ENCODE results near the gene RNF150.

Gene RNF150

DNA sequence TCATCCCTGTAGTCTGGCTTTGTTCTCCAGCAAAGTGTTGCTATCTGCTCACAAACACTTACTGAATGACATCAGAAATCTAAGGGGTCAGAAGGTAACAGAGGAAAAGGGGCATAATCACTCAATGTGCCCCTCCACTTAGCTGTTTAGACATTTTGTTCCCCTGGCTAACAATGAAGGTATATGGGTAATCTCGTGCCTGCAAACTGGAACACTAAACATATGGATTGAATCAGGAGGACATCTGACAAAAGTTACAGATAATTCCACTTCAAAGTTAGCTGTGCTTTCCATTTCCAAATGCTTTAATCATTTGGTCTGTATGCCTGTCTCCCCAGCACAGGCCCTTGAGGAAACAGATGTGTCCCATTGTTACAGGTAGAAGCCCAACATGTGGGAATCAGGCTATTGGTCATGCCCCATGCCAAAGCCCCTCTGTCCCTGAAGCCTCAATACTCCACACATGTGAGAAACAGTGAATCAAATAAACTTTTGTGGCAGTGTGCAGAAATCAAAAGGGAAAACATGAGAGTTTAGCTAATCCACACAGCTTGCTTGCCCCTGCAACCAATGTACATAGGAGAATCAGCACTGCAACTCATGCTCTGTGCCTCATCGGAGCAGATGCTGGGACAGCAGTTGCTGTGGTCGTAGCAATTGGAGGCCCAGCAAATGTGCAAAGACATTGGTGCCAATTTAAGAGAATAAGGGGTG, 111.7 kb downstream of the RNF150 start:
- DNase-seq: peak; percentile 75

DNA sequence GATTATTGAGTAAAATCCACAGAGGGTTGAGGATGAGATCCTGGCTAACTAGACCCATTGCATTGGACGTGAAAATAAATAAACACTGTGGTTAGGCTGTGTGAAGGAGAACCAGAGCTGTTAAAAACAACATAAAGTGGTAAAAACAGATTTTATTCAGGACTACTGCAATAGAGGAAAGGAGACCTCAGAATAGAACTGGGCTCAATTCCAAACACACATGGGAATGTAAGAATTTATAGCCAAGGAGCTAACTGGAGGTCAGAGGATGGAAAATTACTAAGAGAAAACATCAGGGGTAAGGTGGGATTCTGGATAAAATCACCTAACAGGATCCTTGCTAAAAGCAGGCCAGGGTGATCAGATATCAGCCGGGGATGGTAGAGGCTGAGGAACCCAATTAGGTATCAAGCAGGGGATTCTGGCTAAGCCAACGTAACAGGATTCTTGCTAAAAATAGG, 112.4 kb downstream of the RNF150 start:
- DNase-seq: peak; percentile 50

DNA sequence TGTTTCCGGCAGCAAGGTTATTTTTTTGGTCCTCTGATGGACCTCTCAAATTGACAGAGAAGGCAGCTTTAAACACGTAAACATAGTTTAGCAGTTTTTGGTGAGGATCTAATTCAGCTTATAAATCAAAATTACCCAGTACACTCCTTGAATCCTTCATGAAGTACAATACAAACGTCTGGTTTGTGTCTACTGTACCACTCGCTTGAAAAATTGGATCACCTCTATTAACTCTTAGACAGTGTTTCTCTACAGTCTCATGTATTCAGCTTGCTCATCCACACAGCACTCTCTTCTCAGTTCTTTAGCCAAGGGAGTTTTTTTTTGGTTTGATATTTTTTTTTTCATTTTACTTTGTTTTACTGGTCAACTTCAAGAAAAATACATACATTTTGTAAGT, 113.5 kb downstream of the RNF150 start:
- no peak for DNase-seq

DNA sequence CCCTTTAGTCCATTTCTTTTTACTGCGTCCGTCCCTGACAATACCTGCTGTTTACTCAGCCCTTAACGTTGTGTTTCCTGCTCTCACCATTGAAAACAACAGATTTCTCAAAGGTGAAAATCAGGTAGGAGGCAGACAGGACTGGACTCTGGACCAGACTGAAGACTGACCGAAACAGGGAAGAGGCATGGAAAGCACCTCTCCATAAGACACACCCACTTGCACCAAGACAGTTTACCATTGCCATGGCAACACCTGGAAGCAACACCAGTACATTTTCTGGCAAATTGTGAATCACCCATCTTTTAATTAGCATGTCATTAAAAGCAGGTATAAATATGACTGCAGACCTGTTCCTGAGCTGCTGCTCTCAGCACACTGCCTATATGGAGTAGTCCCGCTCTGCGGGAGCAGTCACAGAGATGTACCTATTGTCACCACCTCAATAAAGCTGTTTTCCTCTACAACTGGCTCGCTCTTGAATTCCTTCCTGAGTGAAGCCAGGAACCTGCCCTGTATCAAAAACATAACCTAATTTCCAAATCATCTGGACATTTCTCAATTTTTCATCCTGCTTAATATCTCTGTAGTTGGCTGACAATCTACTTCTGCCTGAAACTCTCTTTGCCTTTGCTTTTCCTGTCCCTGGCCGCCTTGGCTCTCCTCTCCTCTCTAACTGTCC, 117.0 kb downstream of the RNF150 start:
- no peak for DNase-seq

DNA sequence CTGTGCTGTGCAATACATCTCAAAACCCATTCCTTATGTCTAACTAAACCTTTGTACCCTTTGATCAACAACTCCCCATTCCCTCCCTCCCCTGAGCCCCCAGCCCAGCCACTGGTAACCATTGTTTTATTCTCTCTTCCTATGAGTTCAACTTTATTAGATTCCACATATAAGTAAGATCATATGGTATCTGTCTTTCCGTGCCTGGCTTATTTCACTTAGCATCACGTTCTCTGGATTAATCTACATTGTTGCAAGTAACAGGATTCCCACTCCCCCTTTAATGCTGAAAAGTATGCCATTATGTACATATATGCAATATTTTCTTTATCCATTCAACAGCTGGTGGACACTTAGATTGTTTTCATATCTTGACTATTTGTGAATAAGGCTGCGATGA, 119.4 kb downstream of the RNF150 start:
- no peak for DNase-seq

DNA sequence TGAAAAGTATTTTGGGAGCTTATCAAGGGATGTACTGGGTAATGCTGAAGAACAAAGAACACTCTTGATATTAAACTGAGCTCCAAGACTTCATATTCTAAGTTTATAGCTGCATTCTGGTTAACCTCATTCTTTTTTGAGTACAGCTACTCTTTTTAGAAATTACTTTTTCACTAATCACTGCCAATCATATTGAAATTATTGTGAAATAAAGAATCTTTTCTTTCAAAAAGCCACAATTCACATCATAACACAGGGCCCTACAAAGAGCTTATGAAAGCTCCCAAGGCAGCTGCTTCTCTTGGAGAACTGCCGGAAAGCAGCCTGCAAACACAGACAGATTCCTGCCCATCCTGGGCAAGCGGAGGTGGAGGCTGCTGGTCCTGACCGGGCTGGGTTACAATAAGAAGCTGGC, 121.4 kb downstream of the RNF150 start:
- DNase-seq: no peak

DNA sequence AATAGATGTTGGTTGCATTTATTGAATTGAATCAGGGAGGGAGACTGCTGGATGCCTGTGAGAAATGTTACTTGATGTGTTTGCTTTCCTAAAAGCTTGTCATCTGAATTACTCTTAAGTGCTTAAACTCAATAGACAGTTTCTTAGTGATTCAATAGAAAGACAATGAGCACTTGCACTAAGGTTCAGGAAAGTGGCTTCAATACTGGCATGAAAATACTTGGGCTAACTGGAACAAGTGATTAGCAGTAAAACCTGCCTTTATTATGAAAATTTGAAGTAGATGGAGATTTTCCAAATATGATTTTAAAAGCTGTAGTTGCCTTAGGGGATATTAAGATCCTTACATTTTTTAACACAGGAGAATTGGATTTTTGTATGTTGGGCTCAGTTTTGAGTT, 123.3 kb downstream of the RNF150 start:
- no peak for DNase-seq

DNA sequence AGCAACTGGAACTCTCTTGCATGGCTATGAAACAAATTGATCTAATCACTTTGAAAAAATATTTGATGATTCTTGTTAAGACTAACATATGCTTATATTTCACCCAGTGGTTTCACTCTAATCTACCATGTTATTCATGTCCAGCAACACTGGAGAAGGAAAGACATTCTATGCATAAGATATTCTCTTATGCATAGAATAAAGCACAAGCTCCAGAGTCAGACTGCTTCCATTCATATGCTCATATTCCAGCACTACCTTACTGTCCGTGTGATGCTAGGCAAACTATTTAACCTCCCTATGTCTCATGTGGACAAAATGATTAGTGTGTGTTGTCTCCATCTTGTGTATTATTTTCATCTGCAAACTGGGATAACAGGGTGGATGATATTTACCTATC, 124.1 kb downstream of the RNF150 start:
- DNase-seq: no peak

DNA sequence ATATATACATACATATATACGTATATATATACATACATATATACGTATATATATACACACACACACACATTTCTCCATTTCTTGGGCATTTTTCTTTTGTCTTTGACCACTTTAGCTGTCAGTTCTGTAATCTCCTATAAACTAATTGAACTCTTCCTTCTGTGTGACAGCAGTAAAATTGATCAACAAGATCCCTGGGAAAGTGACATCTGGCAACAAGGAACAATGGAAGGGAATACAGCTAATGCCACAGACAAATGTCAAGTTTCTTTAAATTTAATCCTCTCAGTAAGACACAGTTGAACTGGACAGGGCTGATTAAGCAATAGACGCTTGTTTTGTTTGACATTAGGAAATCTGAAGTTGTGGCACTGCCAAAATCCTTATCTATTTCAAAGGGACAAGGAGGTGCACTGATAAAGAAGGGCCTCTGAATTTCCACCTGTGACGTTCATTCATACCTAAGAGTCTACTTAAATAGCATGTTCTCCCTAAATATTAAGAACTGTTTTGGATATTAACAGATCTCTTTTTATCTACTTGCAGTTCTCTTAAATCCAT, 126.9 kb downstream of the RNF150 start:
- DNase-seq: peak; percentile 70

DNA sequence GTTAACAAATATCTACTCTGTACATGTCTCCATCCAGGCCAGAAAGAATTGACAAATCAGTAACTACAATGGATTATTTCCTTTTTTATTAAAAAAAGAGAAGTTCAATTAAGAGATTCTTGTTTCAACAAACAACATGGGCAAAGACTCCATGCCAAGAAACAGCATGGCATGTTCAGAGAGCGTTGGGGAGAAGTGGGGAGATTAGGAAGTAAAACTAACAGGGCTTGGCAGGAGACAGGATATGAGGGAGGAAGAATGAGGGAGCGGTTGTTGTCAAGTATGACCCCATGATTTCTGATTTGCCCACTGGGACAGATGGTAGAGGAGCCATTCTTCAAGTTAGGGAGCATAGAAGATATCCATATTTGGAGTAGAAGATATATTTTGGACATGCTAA, 128.4 kb downstream of the RNF150 start:
- DNase-seq: no peak

DNA sequence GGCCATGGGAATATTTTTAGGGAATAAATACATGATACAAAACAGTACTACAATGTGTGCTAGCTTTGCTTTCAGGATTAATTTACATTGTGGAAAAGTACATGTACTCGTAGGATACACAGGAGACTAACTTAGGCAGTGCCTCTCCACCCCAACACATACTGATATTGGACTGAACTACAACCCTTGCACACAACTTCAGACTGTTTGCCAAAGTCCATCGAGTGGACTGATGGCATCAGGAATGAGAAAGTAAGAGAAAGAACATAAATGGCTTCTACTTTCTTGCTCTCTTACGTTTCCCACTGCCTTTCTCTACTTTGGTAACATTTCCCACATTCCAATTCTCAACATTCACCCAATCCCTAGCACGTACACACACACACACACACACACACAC, 130.1 kb downstream of the RNF150 start:
- no peak for DNase-seq

DNA sequence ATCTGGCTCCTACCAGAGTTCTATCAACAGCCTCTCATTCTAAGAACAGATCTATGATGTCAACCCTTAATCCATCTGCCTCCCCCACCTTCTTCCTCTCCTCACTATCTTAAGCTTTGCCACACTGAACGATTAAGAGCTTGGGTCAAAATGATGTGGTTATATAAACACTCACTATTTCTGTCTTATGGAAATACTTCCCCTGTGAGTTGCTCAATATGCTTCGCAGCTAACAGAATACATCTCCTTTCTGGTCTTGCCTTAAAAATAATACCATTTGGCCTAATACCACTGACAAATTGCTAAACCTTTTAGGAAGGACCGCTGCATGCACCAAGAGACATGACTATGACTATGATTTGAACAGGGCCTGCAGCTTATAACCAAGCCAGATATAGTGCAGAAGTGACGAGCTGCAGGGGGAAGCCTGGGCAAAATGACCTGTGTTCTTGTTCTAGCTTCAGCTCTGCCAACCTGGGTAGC, 130.9 kb downstream of the RNF150 start:
- DNase-seq: no peak

DNA sequence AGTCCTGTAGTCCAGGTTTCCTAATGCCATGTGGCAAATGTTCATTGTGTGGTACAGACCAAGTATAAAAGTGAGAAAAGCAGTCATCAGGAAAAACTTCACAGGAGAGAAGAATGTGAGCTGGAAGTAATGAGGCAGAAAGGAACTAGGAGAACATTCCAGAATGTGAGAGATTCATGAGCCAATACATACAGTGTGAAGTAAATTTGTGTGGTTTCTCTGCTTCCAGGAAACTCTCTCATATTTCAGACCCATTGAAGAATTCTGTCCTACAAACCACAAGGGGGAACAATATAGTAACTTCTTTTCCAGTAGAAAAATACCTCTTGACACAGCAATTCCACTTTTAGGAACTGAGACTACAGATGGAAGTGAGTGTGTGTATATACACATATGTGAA, 136.5 kb downstream of the RNF150 start:
- DNase-seq: peak; percentile 25

DNA sequence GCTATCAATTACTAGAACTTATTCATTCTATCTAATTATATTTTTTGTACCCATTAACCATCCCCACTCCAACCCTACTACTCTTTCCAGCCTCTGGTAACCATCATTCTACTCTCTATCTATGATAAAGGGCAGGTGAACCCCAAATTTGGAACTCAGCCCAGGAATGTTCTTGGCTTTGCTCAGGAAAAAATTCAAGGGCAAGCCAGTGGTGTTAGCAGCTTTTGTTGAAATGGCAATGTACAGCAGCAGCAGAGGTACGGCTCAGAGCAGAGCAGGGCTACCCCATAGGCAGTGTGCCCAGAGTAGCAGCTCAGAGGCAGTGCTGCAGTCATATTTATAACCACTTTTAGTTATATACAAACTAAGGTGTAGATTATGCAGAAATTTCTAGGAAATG, 138.2 kb downstream of the RNF150 start:
- no peak for DNase-seq

DNA sequence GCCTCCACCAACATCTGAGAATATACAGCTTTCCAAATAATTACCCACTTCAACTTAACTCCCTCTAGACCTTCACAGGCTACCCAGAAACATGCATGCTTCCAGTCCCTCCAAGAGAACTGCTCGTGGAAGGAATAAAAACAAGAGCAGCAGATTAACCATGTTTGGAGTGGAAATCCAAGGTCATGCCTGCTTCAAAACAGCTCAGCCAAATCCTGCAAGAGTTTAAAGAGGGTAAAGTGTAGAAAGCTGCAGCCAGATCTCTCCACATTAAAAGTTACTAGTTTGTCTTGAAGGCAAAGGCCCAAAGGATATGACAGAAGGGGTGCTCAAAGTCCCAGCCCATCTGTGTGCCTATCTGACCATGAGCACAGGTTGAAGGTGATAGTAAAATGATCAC, 139.3 kb downstream of the RNF150 start:
- DNase-seq: no peak

DNA sequence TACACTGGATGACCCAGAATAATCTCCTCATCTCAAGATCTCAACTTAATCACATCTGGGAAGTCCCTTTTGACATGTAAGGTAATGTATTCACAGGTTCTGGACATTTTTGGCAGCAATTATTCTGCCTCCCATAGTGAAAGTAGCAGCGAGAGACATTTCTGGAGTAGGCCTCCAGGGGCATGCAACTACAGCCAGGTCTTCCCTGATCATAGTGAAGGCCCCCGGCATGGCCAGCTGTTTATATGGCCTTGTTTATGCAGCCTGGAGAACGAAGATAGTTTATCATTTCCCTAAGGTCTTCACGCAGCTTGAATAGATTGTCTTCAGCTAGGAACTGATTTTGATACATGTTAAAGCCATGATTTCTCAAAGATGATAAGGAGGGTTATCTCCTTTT, 139.9 kb downstream of the RNF150 start:
- no peak for DNase-seq

DNA sequence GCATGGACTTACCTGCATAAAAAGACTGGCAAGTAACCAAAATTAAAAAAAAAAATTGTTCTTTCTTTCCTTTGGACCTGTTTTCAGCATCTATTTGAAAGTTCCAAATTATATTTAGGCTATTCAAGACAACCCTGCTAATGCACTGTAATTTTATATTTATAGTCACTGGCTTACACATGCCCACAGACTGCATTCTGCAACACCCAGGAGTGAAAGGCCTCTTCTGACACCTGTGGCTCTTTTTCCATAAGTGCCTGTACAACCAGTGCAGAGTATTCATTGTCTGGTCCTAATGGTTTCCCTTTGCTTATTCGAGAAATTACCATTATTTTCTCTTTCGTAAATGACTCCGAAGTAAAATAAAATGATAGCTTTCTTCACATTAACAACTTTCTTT, 143.3 kb downstream of the RNF150 start:
- DNase-seq: no peak

DNA sequence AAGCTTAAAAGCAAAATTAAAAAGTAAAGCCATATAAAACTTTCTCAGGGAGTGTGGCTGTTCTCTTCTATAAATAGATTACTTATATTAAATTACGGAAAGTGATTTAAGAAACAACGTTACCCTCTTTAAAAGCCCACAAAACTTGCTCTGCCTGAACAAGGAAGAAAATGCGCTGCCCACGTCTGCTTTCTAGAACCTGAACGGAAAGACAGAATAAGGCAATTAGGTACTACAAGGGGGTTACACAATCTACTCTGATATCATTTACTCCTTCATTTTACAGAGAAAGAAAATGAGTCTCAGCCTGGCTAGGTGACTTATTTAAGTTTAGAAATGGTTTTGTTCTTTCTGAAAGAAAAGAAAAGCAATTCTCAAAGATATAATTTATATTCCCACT, 147.2 kb downstream of the RNF150 start:
- no peak for DNase-seq

DNA sequence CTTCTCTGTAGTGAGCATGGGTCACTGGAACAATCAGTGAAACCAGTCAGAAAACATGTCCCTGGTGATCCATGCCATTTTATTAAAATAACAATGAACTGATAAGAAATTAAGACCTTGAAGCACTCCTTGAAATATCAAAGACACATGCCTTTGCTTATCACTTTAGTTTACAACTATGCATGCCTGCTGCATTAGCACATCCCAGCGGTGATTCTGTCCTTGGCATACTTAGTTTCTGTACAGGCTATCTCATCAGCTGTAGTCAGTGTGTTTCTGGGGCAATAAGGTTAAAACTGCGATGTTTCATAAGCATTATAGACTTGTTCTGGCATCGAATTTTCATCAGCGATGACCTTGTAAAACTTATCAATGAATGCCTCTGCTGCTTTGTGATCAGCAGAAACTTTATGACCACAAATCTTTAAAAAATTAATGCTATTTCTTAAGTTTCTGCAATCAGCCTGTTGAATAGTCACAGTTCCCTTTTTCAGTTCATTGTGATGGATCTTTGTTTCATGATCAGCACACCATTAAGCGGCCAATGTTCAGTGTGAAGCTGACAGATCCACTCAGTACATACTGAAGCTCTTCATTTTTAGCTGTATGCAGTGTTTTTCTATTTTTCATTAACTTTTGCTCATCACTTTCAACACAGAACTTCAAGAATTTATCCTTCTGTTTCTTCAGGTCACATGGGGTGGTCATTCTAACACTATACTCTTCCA, 150.5 kb downstream of the RNF150 start:
- DNase-seq: no peak

DNA sequence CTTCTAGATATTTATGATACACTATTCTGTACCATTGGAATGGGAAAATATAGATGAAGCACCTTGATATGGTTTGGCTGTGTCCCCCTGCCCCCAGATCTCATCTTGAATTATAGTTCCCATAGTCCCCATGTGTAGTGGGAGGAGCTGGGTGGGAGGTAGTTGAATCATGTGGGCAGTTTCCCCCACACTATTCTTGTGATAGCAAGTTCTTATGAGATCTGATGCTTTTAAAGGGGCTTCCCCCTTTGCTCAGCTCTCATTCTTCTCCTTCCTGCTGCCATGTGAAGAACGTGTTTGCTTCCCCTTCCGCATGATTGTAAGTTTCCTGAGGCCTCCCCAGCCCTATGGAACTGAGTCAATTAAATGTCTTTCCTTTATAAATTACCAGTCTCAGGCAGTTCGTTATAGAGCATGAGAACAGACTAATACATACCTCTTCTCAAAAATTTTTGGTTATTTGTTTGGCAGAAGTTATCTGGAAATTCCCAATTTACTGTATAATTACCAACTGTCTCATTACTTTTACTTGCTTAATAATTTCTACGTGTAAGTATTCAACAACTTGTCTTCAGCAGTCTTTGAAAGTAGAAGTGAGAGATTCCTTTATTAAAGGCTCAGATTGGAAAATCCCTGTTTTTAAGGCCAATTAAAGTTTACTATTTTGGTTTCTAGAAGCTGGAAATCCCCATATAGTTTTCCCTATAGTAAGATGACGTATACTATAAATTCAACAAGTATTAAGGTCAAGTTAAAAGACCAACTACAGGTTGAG, 152.7 kb downstream of the RNF150 start:
- no peak for DNase-seq

DNA sequence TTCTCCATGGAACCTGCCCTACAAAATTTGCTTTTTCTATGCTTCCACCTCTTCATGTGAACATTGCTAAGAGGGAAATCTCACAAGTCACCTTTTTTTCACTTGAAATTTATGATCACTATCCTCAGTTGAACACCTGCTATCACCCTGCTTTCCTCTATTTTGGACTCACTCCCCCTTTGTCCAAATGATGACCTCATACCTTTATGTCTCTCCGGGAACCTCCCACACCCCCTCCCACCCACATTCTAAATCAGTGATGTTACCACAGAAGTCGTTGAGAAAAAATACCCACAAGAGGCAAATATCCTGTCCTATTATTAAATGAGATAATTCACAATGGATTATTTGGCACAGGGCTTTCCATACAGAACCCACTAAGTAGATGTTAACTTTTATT, 156.5 kb downstream of the RNF150 start:
- no peak for DNase-seq

DNA sequence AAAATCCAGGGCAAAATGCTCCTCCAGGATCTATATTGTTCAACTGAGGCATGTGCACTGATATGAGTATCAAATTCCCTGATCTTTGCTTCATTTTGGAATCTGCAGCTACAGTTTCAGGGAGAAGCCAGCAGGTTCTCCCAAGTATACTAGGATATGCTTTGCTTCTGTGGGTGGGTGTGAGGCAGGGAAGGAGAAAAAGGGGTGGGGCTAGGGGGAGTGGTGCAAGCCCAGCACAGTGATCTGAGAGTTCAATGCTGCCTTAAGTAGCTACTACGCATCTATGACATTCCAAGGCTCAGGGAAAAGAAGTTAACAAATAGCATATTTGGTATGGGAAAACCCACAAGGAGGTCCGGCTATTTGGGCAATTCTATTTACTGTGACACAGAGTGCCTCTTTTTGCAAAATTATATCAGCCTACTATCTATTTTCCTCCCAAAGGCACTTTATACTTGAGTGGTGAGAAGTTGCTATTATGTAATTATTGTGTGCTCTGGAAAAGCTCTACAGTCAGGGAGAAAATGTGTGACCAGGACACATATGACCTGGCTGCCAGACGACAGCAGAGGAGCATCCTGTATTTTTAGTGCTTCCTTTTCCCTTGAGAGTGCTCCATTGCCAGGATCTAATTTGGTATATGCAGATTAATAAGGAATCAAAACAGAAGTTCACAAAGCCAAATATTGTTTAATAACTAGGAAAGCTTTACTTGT, 162.0 kb downstream of the RNF150 start:
- no peak for DNase-seq

Measured in eye (tissue), 1 donor.